GM19328 (cell line): Measurements from ENCODE around the gene GKN2.
"Not testable (repeated sequence)": the region's sequence is repeated elsewhere in the genome, so short reads cannot be mapped to it uniquely, and the experiment has no call there.

ENCODE experiments used
- ATAC-seq: cut with Tn5 transposase; IDR thresholded peaks from one replicate; pipeline ENCODE4 v1.9.1; 2021; ENCODE audit warnings: mild to moderate bottlenecking, moderate library complexity; ENCODE audit not compliant: unreplicated experiment

GKN2 gene

DNA sequence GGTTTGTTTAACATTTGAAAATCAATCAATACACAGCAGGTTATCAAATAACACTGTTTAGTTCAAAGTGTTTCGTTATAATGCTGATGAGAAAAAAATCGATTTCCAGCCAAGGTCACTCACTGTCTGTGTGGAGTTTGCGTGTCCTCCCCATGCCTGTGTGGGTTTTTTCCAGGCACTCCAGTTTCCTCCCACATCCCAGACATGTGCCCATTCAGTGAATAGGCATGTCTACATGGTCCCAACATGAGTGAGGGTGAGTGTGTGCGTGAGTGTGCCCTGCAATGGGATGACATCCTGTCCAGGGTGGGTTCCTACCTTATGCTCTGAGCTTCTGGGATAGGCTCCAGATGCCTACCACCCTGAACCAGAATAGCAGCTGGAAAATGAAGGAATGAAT lies 8.7 kb upstream of the GKN2 start:
- no peak for ATAC-seq

DNA sequence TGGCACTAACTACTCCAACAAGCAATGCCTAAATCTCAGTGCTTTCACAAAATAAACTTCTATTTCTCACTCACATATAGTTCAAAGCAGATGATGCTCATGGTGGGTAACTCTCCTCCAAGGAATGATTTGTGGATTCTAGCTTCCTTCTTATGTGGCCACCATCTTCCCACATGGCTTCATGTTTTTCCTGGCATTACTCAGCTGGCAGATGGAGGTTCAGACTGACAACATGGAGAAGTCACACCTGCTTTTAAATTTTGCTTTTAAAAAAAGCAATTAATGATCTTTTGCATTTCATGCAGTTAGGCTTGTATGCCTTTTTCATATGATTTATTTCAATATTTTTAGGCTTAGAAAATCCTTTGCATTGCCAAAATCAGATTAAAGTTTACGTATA lies 6.3 kb upstream of the GKN2 start:
- no peak for ATAC-seq

DNA sequence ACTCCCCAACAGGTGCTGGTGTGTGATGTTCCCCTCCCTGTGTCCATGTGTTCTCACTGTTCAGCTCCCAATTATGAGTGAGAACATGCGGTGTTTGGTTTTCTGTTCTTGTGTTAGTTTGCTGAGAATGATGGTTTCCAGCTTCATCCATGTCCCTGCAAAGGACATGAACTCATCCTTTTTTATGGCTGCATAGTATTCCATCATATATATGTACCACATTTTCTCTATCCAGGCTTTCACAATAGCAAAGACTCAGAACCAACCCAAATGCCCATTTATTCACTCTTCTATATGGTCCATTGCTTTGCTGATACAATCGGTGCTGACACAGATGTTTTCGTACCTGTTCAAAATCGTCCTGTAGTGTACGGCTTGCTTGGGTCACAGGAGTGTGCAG lies 2.7 kb upstream of the GKN2 start:
- not testable (repeated sequence) for ATAC-seq

DNA sequence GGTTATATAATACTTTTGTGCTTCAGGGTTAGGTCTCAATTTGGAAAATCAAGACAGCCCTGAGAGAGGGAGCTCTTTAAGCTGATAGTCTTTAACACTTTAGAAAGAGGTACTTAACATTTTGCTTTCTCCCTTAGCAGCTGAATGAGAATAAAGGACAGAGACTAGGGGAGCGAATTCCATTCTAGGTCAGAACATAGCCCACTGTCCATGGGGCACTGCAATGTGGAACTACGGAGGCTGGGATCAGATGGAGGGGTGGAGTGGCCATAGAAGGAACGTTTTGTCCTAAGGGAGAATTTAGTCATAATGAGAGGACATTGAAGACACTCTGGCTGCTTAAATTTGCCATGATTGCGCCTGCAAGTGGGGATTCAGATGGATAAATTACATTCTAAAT lies 794 bp downstream of the GKN2 start:
- ATAC-seq, result no peak

DNA sequence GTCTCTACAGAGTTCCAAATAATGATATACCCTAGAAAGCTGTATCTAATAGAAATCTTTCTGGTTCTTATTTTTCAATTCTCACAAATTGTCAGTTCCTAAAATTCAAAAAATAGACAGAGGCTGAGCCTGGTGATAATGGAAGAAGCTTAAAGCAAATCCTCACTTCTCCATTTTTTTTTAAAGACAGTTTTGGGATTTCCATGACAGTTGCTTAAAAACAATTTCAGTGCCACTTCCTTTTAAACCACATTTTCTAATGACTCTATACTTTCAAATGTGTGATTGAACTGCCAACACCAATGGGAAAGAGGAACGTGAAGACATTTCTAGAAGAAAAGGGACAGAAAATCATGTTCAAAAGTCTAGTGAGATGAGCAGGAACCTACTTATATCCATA lies 4.0 kb downstream of the GKN2 start:
- ATAC-seq, result no peak

DNA sequence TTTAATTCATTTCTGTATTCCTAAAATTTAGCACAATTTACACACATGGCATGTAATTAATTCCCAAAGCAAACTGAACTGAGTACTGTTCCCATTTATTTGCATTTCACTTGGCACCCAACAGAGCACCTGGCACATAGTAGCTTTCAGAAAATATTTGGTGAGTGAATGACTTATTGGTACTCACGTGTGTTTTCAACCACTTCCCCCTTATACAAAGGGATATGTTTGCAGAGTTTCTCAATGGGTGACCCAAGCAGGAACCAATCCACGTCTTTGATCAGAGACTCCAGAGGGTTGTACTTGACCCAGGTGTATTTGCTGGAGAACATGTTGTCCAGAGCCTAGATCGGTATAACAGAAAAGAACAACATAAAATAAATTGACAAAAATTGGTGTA lies 6.6 kb downstream of the GKN2 start:
- no peak for ATAC-seq

DNA sequence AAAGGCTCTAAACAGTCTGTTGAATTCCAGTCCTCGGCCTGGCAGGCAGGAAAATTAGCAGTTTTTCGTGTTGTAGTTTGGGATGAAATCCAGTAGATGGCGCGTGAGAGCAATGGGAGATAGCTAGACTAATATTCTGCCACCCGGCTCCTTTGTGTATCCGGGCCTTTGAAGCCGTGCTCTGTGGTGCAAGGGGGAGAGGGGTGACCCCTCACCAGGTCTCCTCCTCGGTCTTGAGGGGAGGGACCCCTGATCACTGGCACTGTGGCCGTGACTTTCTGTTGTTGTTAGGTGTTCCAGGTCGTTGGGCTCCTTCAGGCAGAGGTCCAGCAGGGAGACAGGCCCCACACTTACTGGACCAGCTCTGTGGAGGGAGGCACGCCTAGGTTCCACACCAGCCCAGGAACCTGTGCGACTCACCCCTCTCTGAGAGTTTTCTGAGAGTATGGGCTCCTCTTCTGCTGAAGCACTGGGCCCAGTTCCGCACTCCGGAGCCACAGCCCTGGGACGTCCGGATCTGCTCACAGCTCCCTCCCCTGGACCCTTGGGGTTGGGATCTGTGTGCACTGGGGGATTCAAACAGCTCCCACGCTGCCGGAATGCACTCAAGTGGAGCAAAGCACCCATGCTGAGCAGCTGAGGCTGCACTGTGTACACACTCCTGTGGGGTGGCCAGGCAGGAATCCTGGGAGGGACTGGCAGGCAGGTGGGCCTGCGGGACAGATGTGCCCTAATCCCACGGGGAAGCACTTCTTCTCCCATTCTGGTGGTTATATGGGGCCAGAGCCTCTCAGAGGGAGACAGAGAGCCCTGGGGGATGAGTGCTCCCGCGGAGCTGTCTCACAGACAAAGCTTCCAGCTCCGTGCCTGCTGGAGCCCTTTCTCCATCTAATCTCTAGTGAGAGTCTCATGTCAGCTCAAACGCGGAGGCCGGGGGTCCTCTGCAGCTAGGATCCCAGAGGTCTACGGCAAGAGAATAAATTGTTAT lies 8.8 kb downstream of the GKN2 start:
- no peak for ATAC-seq

DNA sequence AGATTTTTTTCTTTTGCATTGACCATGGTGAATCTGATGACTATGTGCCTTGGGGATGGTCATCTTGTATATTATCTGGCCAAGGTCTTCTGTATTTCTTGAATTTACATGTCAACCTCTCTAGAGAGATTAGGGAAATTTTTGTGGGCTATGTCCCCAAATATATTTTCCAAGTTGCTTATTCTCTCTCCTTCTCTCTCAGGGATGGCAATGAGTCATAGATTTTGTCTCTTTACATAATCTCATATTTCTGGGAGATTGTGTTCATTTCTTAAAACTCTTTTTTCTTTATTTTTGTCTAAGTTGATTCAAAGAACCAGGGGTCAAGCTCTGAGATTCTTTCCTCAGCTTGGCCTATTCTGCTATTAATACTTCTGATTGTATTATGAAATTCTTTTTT lies 9.9 kb downstream of the GKN2 start:
- ATAC-seq, result no peak

DNA sequence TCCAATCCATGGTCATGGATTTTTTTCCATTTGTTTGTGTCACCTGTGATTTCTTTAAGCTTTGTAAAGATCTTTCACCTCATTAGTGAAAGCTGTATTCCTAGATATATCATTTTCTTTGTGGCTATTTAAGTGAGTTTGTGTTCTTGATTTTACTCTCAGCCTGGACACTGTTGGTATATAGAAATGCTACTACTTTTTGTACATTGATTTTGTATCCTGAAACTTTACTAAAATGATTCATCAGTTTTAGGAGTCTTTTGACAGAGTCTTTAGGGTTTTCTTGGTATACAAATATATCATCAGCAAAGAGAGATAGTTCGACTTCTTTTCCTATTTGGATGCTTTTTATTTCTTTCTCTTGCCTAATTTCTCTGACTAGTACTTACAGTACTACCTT lies 12.3 kb downstream of the GKN2 start:
- ATAC-seq, result no peak

DNA sequence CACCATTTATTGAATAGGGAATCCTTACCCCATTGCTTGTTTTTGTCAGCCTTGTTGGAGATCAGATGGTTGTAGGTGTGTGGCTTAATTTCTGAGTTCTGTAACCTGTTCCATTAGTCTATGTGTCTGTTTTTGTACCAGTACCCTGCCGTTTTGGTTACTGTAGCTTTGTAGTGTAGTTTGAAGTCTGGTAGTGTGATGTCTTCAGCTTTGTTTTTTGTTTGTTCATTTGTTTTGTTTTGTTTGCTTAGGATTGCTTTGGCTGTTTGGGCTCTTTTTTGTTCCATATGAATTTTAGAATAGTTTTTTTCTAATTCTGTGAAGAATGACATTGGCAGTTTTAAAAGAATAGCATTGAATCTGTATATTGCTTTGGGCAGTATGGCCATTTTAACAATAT lies 12.7 kb downstream of the GKN2 start:
- no peak for ATAC-seq

DNA sequence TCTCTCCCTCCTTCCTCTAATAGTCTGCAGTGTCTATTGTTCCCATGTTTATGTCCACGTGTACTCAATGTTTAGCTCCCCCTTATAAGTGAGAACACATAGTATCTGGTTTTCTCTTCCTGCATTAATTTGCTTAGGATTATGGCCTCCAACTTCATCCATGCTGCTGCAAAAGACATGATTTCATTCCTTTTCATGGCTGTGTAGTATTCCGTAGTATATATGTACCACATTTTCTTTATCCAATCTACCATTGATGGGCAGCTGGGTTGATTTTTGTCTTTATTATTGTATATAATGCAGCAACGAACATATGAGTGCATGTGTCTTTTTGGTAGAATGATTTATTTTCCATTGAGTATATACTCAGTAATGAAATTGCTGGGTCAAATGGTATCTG lies 13.8 kb downstream of the GKN2 start:
- no peak for ATAC-seq

DNA sequence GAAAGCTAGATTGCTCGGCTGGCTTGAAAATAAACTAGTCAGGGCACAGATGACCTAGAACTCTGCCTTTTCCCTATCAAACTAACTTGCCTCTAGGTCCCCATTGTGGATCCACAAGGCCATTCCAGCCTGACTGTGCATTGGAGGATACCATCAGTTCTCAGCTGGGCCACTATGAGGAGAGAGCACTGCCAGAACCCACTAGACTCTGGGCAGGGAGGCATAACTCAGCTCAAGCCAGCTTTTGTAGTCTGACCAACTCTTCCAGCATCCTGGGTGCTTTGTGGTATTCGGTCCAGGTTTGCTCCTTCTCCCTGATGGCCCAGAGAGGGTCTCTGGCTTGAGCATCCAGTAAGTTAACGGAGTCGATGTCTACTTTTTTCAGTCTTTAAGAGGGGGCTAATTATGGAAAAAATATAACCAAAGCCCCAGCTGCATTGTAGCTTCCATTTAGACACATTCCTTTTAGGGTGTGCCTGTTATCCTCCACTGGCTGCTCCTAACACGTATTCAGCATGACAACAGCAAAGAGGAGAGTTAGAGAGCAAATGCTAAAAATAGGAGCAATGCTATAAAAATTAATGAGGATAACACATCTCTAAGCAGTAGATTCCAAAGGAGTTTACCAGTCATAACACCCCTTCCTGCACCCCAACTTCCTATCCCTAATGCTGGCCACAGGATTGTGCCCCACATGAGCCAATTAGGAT lies 15.2 kb downstream of the GKN2 start:
- no peak for ATAC-seq

DNA sequence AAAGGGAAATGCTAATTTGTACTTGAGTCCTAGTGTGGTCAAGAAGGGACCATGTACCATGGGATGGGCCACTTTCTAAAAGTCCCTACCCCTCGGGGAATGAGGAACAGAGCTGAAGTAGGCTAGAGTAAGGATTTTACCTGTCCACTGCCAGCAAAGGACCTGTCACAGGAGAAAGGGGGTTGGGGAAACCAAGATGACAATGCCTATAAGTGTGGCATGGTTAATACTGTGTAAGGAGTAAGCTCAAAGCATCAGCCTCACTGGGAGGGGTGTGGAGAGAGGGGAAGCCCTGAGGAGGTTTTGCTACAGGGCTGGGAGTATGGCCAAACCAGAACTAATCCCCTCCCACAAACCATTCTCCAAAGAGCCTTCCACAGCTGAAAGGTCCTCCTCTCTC lies 15.8 kb downstream of the GKN2 start:
- no peak for ATAC-seq

DNA sequence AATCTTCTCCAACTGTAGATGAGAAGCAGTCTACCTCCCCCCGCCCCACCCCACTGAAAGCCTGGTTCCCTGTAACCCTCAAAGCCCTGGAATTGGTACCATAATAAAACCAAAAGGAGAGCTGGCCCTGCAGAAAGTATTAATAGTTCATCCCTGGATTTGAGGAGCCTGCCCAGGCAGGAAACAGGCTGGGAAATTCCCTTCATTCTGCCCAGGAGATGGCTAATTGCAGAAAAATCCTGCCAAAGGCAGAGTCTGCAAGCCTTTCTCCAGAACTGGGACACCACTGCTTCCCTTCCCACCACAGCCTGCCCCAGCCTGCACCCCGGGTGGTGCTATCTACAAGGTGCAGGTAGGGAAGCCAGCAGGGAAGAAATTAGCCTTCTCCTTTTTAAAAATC lies 16.3 kb downstream of the GKN2 start:
- no peak for ATAC-seq

DNA sequence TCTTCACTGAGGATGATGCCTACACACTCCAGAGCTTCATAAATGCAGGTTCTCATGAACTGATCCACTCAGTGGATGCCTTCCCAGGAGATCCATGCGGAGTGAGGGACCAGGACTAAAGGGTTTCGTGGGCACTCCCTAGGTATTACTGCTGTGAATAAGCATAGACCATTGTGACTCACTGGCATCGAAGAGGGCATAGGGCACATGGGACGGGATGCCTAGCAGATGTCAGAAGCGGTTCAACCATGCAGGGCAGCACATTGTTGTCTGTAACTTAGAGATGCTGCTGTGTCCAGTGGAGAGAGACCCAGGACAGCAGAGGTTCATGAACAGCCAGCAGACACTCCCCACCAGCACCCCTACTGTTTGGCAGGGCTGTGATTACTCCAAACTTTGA lies 17.2 kb downstream of the GKN2 start:
- no peak for ATAC-seq

DNA sequence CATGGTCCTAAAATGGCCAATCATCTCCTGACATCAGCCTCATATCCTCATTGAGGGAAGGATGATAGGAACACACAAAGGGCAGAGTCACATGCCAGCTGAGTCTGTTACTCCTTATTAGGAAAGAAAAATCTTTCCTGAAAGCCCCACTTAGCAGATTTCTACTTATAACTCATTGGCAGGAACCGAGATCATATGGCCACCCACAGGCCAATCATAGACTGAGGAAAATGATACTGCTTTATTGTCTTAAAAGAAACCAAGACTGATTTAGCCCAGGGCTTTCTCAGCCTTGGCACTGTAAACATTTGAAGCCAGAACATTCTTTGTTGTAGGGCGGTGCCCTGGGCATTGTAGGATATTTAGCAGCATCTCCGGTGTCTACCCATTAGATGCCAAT lies 18.7 kb downstream of the GKN2 start:
- ATAC-seq, result no peak

DNA sequence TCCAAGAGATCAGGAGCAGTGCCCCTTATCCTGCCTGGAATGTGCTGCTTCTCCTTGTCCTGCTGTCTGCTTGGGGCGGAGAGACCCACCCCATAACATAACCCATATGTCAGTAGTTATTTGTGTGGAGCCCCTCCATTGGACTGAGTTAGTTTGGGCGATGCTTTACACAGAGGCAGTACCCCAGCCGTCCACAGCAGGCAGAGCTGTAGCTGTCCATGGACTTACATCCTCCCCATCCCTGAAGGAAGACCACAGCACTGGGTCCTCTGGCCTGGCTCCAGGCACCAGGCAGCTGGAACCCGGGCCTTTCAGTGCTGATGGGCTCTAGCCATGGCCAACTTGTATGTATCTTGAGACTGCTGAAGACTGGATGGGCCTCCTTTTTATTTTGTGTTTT lies 20.3 kb downstream of the GKN2 start:
- ATAC-seq, result no peak

DNA sequence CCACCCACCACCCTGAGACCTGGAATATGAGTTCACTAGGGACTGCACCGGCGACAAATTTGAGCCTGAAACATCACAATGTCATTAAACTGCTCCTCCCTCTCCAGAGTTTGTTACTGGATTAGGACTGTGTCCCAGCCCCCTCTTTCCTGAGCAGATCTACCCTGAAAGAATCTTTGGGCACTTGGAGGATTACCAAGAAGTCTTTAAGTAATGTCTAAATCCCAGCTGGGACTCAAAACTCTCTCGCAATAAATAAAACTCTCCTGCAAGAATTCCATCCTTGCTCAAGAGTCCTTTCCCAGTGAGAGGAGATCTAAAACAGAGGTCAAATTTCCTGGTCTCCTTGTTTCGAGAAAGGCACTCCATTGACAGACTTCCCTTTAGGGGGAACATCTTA lies 20.9 kb downstream of the GKN2 start:
- ATAC-seq, result no peak

DNA sequence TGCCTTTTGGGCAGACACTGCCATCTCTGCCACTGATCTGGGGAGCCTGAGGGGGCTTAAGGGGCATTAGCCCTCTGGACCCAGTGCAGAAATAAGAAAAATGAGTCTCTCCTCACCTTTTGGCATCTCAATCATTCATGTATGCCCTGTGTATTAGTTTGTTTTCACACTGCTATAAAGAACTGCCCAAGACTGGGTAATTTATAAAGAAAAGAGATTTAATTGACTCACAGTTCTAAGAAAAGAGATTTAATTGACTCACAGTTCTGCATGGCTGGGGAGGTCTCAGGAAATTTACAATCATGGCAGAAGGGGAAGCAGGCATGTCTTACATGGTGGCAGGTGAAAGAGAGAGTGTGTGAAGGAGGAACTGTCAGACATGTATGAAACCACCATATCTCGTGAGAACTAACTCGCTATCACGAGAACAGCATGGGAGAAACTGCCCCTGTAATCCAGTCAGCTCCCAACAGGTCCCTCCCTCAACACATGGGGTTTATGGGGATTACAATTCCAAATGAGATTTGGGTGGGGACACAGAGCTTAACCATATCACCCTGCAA lies 21.5 kb downstream of the GKN2 start:
- ATAC-seq, result no peak

DNA sequence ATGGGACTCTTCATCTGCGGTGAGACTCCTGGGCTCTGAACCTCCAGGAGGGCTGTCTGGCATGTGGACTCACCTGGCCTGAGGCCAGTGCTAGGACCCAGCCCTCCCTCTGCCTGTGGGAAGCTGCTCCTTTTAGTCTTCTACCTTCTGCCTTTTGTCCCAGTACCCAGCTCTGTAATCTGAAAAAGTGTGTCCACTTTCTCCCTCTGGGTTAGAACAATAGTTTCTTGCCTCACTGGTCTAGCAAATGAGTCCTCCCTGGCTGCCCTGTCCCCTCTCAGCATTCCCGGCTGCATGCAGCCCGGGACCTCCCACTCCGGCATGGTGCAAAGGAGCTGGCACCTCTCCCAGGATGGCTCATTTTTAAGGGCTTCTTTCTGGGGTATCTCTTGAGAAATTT lies 25.9 kb downstream of the GKN2 start:
- ATAC-seq, result no peak

DNA sequence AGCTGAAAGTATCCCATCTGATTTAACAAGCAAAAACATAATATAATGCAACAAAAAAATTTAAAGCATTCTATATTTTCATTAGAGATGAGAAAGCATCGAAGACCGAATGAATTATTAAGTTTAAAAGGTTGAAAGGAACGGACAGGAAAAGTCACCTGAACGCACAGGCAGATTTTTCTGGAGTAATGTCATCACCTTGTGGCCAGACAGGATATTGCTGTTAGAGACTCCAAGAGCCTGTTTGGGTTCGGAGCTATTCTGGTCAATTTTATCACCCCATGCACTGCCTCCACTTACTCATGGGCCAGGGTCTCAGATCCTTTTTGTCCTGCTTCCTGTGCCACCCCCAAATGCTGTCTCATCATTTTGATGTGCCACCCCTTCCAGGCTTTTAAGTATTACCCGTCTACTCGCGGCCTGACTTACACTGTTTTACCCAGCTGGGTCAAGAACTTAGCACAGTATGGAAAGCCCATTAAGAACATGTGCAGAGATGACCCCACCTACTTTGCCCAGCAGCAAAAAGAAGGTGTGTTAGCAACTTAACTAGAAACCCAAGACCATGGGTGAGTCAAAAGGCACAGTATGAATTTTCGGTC lies 27.3 kb downstream of the GKN2 start:
- ATAC-seq, result no peak

DNA sequence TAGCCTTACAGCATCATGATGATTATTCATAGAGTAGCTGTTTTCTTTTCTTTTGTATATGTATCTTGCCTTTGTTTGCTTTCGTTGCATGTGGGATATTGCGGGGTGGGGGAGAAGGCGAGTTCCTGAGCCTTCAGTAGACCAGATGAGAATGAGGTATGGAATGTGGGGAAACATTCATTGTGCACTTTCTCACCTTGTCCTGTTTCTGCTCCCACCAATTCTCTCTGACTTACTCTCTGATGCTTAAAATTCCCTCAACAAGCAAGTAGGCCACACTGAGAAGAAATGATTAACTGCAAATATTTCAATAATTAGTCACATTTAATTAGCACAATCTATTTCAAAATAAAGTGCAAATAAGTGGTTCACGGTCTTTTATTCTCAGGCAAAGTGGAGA lies 31.0 kb downstream of the GKN2 start:
- no peak for ATAC-seq
